SK-N-MC (cell line): ENCODE data around the gene TSPAN7.

ENCODE experiments used
- EZH2 ChIP-seq: fragments of 200-600 bp; sonication (generic); IDR thresholded peaks from one replicate; pipeline ENCODE4 v1.6.1; 2017; ENCODE audit warnings: antibody characterized with exemption
- FOXP2 ChIP-seq: optimal IDR thresholded peaks from 2 replicates; pipeline ENCODE3; 2011; ENCODE audit warnings: mild to moderate bottlenecking, moderate library complexity; ENCODE audit not compliant: insufficient read depth; ENCODE audit errors: extremely low read length, control extremely low read depth
- POLR2AphosphoS5 ChIP-seq: IDR thresholded peaks from 2 replicates; pipeline ENCODE4 v1.6.1; 2012; ENCODE audit warnings: mild to moderate bottlenecking, low read depth, low read length, borderline replicate concordance

- TF ChIP-seq POLR2AphosphoS5 (no peak), EZH2 (no peak), FOXP2 (no peak)
Measured at GRCh38 chrX:38548508-38548907, 12.8 kb upstream of the TSPAN7 start.
